SU-DHL-6 (cell line): ENCODE results near the gene LTBP1.

Experiments used
- CTCF ChIP-seq: fragments of 200-600 bp; sonication (generic); IDR thresholded peaks from one replicate; pipeline ENCODE4 v1.5.1; 2017; ENCODE audit warnings: antibody characterized with exemption, mild to moderate bottlenecking, low read length, moderate library complexity; ENCODE audit not compliant: insufficient read depth, poor library complexity, severe bottlenecking
- EZH2phosphoT487 ChIP-seq: fragments of 200-600 bp; sonication (generic), shearing (Covaris generic); conservative IDR thresholded peaks from 2 replicates; pipeline ENCODE4 v1.6.1; 2018; ENCODE audit warnings: mild to moderate bottlenecking, antibody characterized with exemption, low read length, moderate library complexity, mixed read lengths

DNA sequence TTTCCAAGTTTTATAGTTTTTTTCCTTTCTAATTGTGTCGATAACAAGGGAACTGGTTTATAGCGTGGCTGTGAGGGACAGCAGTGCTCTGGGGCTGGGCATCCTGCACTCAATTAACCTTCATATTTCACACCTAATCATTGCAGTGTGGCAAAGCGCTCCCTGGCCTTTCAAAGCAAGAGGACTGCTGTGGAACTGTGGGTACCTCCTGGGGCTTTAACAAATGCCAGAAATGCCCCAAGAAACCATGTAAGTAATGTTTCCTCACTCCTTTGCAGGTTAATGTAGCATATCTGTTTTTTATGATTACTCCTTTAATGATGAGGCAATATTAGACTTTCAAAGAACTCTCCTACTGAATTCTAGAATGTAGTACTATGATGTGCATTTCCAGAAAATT, 270.7 kb downstream of the LTBP1 start:
- TF ChIP-seq EZH2phosphoT487 (no peak), CTCF (no peak)
